ENCODE results near the gene PKP2.

GRCh38 chr12:32821710-32822109 lies 74.9 kb downstream of the PKP2 start:
- TF ChIP-seq CTCF (conservative IDR thresholded peaks at IDR 0.05; ENCODE audit: low read length) (no peak), EZH2phosphoT487 (IDR thresholded peaks at IDR 0.05; ENCODE audit: borderline replicate concordance, low read depth, low read length) (no peak)

Data from OCI-LY7 (cell line).